NCI-H69 (cell line): ENCODE data around the gene ZNF740.

Source experiments
- DNase-seq: peaks from one replicate; lab custom pipeline; 2025; lab: John Stamatoyannopoulos, UW

Gene ZNF740

GRCh38 chr12:53214221-53214620 lies 33.7 kb downstream of the ZNF740 start:
- no peak for DNase-seq

GRCh38 chr12:53214687-53215455 lies 34.3 kb downstream of the ZNF740 start:
- DNase-seq, result peak; percentile 62

GRCh38 chr12:53215497-53215896 lies 35.0 kb downstream of the ZNF740 start:
- DNase-seq, result no peak

DNA sequence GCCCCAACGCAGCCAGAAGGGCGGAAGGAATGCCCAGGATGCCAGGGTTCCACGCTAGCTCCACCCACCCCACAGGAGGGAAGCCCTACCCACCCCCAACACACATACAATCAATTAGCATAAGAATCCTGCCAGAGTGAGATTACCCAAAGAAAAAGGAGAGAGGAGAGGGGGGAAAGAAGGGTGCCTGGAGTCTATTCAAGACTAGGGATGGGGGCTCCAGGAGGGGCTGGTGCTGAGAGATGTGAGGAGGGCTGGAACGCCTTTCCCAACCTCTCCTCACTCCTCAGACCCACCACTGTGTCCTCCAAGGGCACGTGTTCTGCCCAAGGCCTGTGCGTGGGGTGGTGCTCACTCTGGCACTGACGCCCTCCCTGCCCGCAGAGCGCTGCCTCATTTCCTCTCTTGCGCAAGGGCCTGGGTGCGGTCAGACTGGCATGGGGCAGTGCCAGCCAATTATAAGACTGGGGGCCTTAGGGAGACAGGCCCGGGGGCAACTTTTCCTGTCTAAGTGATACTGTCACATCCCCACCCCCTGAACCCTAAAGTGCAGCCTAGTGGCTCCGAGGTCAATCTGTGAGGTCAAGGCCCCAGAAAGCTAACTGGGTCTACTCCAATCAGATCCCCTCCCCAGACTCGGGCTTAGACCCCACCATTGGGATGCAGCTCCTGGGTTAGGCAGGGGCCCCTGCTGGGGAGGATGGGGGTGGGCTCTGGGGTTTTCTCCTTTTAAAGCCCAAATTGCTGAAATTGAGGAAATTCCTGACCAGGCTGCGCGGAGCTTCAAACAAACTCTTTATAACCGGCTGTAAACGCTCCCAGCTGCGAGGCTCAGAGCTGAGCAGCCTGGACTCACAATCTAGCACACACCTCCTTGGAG lies 36.8 kb downstream of the ZNF740 start:
- peak; percentile 55 for DNase-seq

DNA sequence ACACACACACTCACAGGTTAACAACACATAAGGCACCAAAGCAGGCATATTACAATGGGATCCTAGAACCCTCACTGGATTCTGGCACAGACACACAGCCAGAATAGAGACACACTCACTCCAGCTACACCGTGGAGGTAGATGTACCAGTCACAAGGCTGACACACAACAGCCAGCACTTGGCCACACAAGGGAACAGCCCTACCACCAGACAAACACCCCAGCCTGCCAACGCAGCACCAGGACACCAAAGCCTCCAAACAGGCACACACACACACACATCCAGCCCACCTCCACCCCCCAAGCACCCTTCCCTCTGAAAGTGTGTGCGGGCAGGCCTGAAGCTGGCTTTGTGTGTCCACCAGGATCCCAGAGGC lies 37.4 kb downstream of the ZNF740 start:
- no peak for DNase-seq

- no peak for DNase-seq
These were observed 38.2 kb downstream of the ZNF740 start for GRCh38 chr12:53218551-53219291.

- no peak for DNase-seq
These were observed 38.9 kb downstream of the ZNF740 start for GRCh38 chr12:53219292-53219955.

DNA sequence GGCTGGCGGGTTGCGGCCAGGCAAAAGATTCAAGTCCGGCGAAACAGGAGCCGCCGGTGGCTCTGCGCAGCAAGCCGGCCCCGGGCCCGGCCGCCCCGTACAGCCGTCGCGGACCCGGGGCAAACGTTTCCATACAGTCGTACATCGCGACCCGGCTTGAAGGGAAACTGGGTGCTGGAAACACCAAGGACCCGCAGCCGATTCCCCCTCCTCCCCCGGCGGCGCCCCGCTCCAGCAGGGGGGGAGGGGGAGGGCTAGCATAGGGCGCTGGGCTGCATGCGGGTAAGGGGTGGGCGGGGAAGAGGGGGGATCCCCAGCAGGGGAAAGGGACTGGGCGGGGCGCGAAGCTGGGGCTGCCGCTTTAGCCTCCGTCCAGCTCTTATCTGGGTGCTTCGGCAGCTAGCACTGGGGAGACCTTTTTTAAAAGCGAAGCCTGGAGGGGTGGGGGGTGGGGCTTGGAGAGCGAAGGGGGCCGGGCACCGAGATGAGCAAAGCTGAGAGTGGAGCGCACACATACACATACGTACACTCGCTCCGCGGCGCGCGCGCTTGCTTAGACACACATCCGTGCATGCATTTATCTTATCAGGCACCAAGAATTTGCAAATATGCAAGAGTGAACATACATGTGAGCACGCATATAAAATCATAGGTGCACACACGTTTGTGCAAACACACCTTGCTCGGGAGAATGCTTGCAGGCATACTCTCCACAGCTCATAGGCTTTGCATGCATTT lies 39.6 kb downstream of the ZNF740 start:
- DNase-seq, result peak; percentile 79

GRCh38 chr12:53220694-53221202 lies 40.2 kb downstream of the ZNF740 start:
- DNase-seq, result peak; percentile 97

- peak; percentile 79 for DNase-seq
These were observed 40.9 kb downstream of the ZNF740 start for GRCh38 chr12:53221203-53222080.

DNA sequence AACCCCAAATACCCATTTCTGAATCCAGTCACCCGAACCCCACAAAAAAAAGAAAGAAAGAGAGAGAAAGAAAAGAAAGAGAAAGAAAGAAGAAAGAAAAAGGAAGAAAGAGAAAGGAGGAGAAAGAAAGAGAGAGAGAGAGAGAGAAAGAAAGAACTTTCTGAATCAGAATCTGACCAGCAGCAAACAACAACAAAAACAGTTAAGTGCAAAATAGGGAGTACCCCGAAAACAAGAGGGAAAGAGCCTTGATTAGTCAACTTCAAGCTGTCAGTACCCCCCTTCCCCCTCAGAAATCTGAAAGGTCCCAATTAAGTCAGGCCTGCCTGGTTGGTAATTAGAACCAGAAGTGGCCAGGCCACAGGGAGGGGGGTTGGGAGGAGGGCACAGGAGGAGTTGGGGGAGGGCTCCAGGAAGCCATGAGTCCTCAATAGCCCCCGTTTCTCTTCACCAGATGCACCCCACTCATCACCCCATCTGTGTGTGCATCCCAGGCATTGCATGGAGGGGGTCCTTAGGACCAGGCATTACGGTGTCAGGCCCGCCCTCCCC lies 41.7 kb downstream of the ZNF740 start:
- peak; percentile 37 for DNase-seq

DNA sequence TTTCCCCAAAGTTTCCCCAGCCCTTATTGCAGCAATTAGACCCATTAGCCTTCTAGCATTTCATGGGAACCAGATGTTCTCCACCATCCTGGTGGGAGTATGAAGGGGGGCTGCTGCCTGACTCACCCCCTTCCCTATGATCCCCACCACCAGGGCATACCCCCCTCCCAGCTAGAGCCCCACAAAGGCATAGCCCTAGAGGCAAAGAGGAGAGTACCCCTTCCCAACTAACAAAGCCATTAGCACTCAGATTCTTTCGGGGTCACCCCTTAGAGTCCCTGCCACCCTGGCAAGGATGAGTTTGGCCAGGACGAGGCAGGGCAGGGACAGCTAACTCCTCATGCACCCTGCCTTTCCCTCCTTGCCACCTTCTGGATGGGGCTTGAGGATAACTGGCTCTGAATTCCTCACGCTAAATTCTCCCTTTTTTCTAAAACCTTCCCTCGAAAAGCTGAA lies 42.3 kb downstream of the ZNF740 start:
- peak; percentile 37 for DNase-seq

DNA sequence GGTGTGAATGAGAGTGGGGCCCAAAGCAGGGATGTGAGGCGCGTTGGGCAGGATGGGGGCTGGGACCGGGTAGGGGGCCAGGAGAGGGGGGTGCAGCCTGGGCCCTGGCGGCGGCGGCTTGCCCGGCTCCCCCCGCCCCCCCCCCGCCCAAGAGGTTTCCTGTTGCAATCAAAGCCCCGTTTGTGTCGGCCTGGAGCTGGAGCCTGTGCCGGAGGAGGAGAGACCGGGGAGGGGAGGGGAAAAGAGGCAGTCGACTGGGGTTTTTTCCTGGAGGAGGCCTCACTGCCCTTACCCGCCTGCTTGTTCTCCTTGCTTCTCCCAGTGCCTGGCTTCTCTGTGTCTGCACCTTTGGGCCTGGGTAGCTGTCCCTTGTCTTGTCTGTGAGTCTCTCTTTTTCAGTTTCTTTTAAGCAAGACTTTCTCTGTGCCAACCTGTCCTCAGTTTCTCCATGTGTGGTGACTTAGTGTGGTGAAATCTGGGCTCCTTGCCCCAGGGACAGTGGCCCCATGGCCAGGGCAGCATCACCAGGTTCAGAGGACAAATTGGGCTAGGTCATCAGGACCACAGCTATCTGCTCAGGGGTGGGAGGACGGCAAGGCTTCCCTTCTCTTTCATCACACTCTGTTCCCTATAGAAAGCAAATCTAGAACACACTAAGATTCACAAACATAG lies 43.0 kb downstream of the ZNF740 start:
- peak; percentile 23 for DNase-seq

- DNase-seq, result peak; percentile 74
These were observed 43.8 kb downstream of the ZNF740 start for GRCh38 chr12:53224061-53224896.

DNA sequence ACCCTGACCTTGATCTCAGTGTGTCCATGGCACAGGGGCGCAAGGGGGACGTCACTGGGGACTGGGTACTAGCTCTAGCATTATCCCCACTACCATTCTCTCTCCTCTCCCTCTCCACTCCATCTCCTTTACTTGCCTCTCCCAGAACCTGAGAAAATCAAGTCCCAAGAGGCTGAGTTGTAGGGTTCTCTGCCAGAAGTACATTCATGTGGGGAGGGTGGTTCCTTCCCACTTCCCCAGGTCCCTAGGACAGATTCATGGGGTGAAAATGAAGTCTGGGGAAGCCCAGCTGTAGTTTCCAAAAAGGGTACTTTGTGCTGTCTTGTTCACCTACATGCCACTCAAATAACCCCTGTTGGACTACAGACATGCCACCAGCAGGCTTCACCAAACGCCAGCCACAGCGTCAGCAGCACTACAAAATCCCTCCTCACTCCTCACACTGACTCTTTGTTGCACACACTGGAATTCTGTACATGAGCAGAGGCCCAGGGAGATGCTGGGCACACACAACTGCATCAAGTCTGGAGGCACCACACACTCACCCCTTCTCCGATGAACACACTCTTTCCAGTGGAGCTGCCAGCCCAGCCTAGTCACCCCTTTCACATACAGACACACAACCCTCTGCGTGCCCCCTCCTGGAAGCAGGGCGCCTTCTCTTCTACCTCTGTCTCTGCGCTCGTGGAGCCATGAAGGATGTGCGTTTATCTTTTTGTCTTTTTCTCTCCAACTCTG lies 44.5 kb downstream of the ZNF740 start:
- DNase-seq, result no peak

- DNase-seq, result no peak
These were observed 45.3 kb downstream of the ZNF740 start for GRCh38 chr12:53225635-53226424.

- DNase-seq, result no peak
These were observed 46.3 kb downstream of the ZNF740 start for GRCh38 chr12:53226815-53227214.
